Lung (tissue), 12 donors: ENCODE measurements around the gene COL4A4. TPM values are rescaled to one million over a fixed set of nuclear protein-coding genes. Genes with fewer than 3 reads are reported as not detected.
A peak's percentile ranks its signal among the peaks of the same experiment; 100 is the strongest.

Experiments used
- ATAC-seq: fragments of 200-7000 bp; cut with Tn5 transposase; one replicate; pipeline ENCODE4 v1.9.1; 2020; ENCODE audit warnings: moderate number of reproducible peaks; ENCODE audit not compliant: insufficient read depth, low FRiP score
- DNase-seq, 3 donors: peaks; one replicate each; pipeline ENCODE4 v3.0.0-alpha.2; 2013 to 2017
- H3K27ac ChIP-seq, 2 donors: one replicate each; pipeline ENCODE4 v1.5.1; 2013; ENCODE audit warnings: mild to moderate bottlenecking in 2 of 2, moderate library complexity in 2 of 2, control low read depth in 1 of 2, inconsistent platforms in 1 of 2, low read depth in 1 of 2, low read length in 1 of 2
- H3K27me3 ChIP-seq, 3 donors: one replicate each; pipeline ENCODE4 v1.5.1; 2013; ENCODE audit warnings: low read length in 2 of 3; ENCODE audit not compliant: control insufficient read depth in 3 of 3, insufficient read depth in 3 of 3
- H3K36me3 ChIP-seq, 4 donors: one replicate each; pipeline ENCODE4 v1.5.1; 2013; ENCODE audit warnings: low read length in 4 of 4, mild to moderate bottlenecking in 1 of 4, moderate library complexity in 1 of 4; ENCODE audit not compliant: control insufficient read depth in 4 of 4, insufficient read depth in 4 of 4
- H3K4me1 ChIP-seq, 5 donors: one replicate each; pipeline ENCODE4 v1.5.1; 2013; ENCODE audit warnings: low read length in 5 of 5, mild to moderate bottlenecking in 2 of 5, moderate library complexity in 1 of 5; ENCODE audit not compliant: control insufficient read depth in 5 of 5, insufficient read depth in 5 of 5
- H3K4me3 ChIP-seq: one replicate; pipeline ENCODE4 v1.5.1; 2013; ENCODE audit warnings: mild to moderate bottlenecking, control low read depth, moderate library complexity
- H3K9ac ChIP-seq, 2 donors: one replicate each; pipeline ENCODE4 v1.5.1; 2013; ENCODE audit warnings: low read length in 2 of 2, control low read depth in 1 of 2; ENCODE audit not compliant: insufficient read depth in 1 of 2
- H3K9me3 ChIP-seq, 4 donors: one replicate each; pipeline ENCODE4 v1.5.1; 2013; ENCODE audit warnings: low read length in 3 of 4, mild to moderate bottlenecking in 1 of 4, moderate library complexity in 1 of 4; ENCODE audit not compliant: control insufficient read depth in 4 of 4, insufficient read depth in 3 of 4
- CTCF ChIP-seq: IDR thresholded peaks from 2 replicates; pipeline ENCODE4 v1.5.1; 2012; ENCODE audit warnings: mild to moderate bottlenecking; ENCODE audit errors: control extremely low read depth, extremely low read depth
- WGBS, 2 donors: extraction: QIAGEN DNeasy Blood & Tissue Kit; methylation state at CpG; one replicate each; pipeline ENCODE4 v1.1.7; 2013; 5-methylcytosine and 5-hydroxymethylcytosine counted together
- polyA plus RNA-seq, 2 donors: library from polyadenylated mRNA; stranded (reverse); fragments of 200-250 nt; gene quantifications; one replicate each; pipeline ENCODE4 v1.2.1, GENCODE V29; 2013
- total RNA-seq, 2 donors: library from RNA; depleted of rRNA in 1 of 2; stranded (reverse); fragments of >200 nt in 1 of 2; gene quantifications; one replicate each; pipeline ENCODE4 v1.2.1, GENCODE V29; 2014 to 2021
- donor health status: control.
- donor health status: control.
- donor health status: Bipolar disorder and iron deficiency.
- donor health status: healthy.
- donor health status: DM: yes; HTN: yes; CAD: no.

COL4A4 gene
- total and polyA plus RNA-seq, 4 donors = 2.7 to 20.1 (median 9.8) TPM

GRCh38 chr2:227115761-227116160, 48.2 kb downstream of the COL4A4 start:
- WGBS, 2 donors = 74 to 75% methylated on average over 5 of the region's 5 CpGs
- no peaks in the 10 kb centered on the region for H3K9me3 ChIP-seq
- no peak for TF ChIP-seq CTCF
- no peak overlapping the region for H3K4me3 ChIP-seq
- no peak overlapping the region for H3K27ac ChIP-seq
- DNase-seq (peak in 2 of 3 donors; percentile 27 to 39), ATAC-seq (no peak)
- H3K27me3 ChIP-seq = no peaks in the 10 kb centered on the region
- H3K9ac ChIP-seq = no peak overlapping the region
- no peaks in the 10 kb centered on the region for H3K36me3 ChIP-seq
- peaks cover 0 to 3% (median 0%) of the 10 kb centered on the region in 5 donors for H3K4me1 ChIP-seq

- Histone ChIP-seq H3K9ac (no peak overlapping the region), H3K4me3 (no peak overlapping the region), H3K36me3 (no peaks in the 10 kb centered on the region), H3K27me3 (no peaks in the 10 kb centered on the region), H3K9me3 (no peaks in the 10 kb centered on the region), H3K27ac (no peak overlapping the region), H3K4me1 (no peaks in the 10 kb centered on the region)
- TF ChIP-seq CTCF = peak; percentile 9
- 83 to 84% methylated on average over 9 of the region's 9 CpGs for WGBS, 2 donors
- ATAC-seq = no peak
- DNase-seq = peak; percentile 80 to 93 (median 88)
These were observed 56.9 kb downstream of the COL4A4 start for GRCh38 chr2:227106845-227107759.

- ATAC-seq = no peak
- TF ChIP-seq CTCF = no peak
These were observed 60.4 kb downstream of the COL4A4 start for GRCh38 chr2:227103583-227103982.

More at GRCh38 chr2:227103583-227103982, 60.4 kb downstream of the COL4A4 start:
- no peak overlapping the region for H3K9ac ChIP-seq
- no peaks in the 10 kb centered on the region for H3K9me3 ChIP-seq
- no peaks in the 10 kb centered on the region for H3K27me3 ChIP-seq
- H3K4me1 ChIP-seq = no peaks in the 10 kb centered on the region
- H3K27ac ChIP-seq = no peak overlapping the region
- H3K4me3 ChIP-seq = no peak overlapping the region
- no peaks in the 10 kb centered on the region for H3K36me3 ChIP-seq
- 89 to 91% methylated on average over 5 of the region's 5 CpGs for WGBS, 2 donors
- DNase-seq = no peak
